HepG2 (cell line): ENCODE data around the gene OAS3. TPM values are rescaled to one million over a fixed set of nuclear protein-coding genes. Genes with fewer than 3 reads are reported as not detected.
"Not testable (repeated sequence)": the region's sequence is repeated elsewhere in the genome, so short reads cannot be mapped to it uniquely, and the experiment has no call there.

Source experiments
- ATAC-seq: fragments of 200-7000 bp; cut with Tn5 transposase; 3 replicates; pipeline ENCODE4 v1.9.1; 2020; ENCODE audit warnings: mild to moderate bottlenecking, moderate library complexity
- BruUV-seq: library from RNA; stranded (reverse); fragments of 400-500 nt; replicated peaks from 2 replicates; lab custom pipeline; 2021; lab: Mats Ljungman, UMichigan
- CTCF ChIA-PET: fragments of 300-600 bp; formaldehyde crosslinking; extraction: SDS; loops from one replicate; lab custom pipeline; 2021; ENCODE audit warnings: low total read pairs, inconsistent platforms, low intra/inter-chr PET ratio; lab: Yijun Ruan, JAX
- POLR2A ChIA-PET: fragments of 350-600 bp; sonication (Branson Sonifier 250); formaldehyde crosslinking; loops from one replicate; lab custom pipeline; 2020; ENCODE audit warnings: antibody characterized with exemption, inconsistent platforms; lab: Yijun Ruan, JAX
- DNase-seq: peaks from one replicate; pipeline ENCODE4 v3.0.0-alpha.2; 2015; ENCODE audit warnings: low spot score
- FAIRE-seq: peaks from 3 replicates; lab custom pipeline; 2011; peaks lifted over from hg19 to GRCh38; lab: Jason Lieb, UNC
- H2AFZ ChIP-seq: one replicate; pipeline ENCODE4 v1.6.1; 2011; ENCODE audit warnings: low read length, inconsistent platforms
- H3K27ac ChIP-seq: fragments of 300-600 bp; 3 replicates; pipeline ENCODE4 v1.8.0; 2011; ENCODE audit warnings: mixed run types, mild to moderate bottlenecking, mixed read lengths, low read length, inconsistent platforms; ENCODE audit not compliant: insufficient read depth; ENCODE audit errors: extremely low read length
- H3K27me3 ChIP-seq, 2 experiments: fragments of 200-600 bp in 1 of 2; 2 replicates in 1 of 2; 3 replicates in 1 of 2; pipeline versions ENCODE4 v1.6.0 to v1.8.0; 2011; ENCODE audit warnings: low read length in 2 of 2, mild to moderate bottlenecking in 2 of 2, moderate library complexity in 2 of 2, inconsistent platforms in 1 of 2; ENCODE audit not compliant: insufficient read depth in 2 of 2, control insufficient read depth in 1 of 2
- H3K36me3 ChIP-seq, 2 experiments: fragments of 200-600 bp in 1 of 2; replicated peaks in 1 of 2; 2 replicates in 1 of 2; 3 replicates in 1 of 2; pipeline versions ENCODE4 v1.5.1 to v1.8.0; 2011; ENCODE audit warnings: low read length in 2 of 2, inconsistent platforms in 1 of 2; ENCODE audit not compliant: insufficient read depth in 2 of 2, control insufficient read depth in 1 of 2
- H3K4me1 ChIP-seq: 2 replicates; pipeline ENCODE4 v1.5.1; 2012; ENCODE audit warnings: low read length, inconsistent platforms; ENCODE audit not compliant: insufficient read depth
- H3K4me2 ChIP-seq: 2 replicates; pipeline ENCODE4 v1.6.0; 2011; ENCODE audit warnings: low read depth, low read length, inconsistent platforms
- H3K4me3 ChIP-seq, 3 experiments: fragments of 200-600 bp in 1 of 3; sonication (generic), shearing (Covaris generic) in 1 of 3; replicated peaks in 1 of 3; 2 replicates each; pipeline ENCODE4 v1.5.1; 2011 to 2016; ENCODE audit warnings: low read length in 3 of 3, inconsistent platforms in 2 of 3, low read depth in 2 of 3, mild to moderate bottlenecking in 2 of 3, control low read depth in 1 of 3, mixed read lengths in 1 of 3; ENCODE audit not compliant: insufficient read depth in 1 of 3
- H3K79me2 ChIP-seq: one replicate; pipeline ENCODE4 v1.6.1; 2011; ENCODE audit warnings: low read length, inconsistent platforms; ENCODE audit not compliant: insufficient read depth
- H3K9ac ChIP-seq: 2 replicates; pipeline ENCODE4 v1.6.0; 2011; ENCODE audit warnings: mild to moderate bottlenecking, low read depth, low read length, inconsistent platforms; ENCODE audit not compliant: insufficient read depth
- H3K9me3 ChIP-seq: 2 replicates; pipeline ENCODE4 v1.5.1; 2012; ENCODE audit warnings: mild to moderate bottlenecking, low read length
- H4K20me1 ChIP-seq: 2 replicates; pipeline ENCODE4 v1.6.0; 2011; ENCODE audit warnings: inconsistent platforms, mild to moderate bottlenecking, low read length, moderate library complexity; ENCODE audit not compliant: insufficient read depth
- ARID5B ChIP-seq: IDR thresholded peaks from 2 replicates; pipeline ENCODE4 v1.4.0; 2020; ENCODE audit warnings: mild to moderate bottlenecking, missing genetic modification reagents
- BHLHE40 ChIP-seq: IDR thresholded peaks from 2 replicates; pipeline ENCODE4 v1.6.1; 2011; ENCODE audit warnings: low read length, improper control_type of control experiment
- CREM ChIP-seq, 2 experiments: sonication (generic) in 1 of 2; formaldehyde crosslinking in 1 of 2; IDR thresholded peaks; 2 replicates each; pipeline versions ENCODE4 v1.4.0 to v1.6.1; 2016 to 2020; ENCODE audit warnings: antibody characterized with exemption in 1 of 2, mild to moderate bottlenecking in 1 of 2, missing genetic modification reagents in 1 of 2
- FOXP4 ChIP-seq: sonication (generic); formaldehyde crosslinking; IDR thresholded peaks from 2 replicates; pipeline ENCODE4 v1.4.0; 2020; ENCODE audit warnings: missing genetic modification reagents
- HHEX ChIP-seq: IDR thresholded peaks from 2 replicates; pipeline ENCODE4 v1.6.1; 2016; ENCODE audit warnings: control low read depth
- NCOA2 ChIP-seq: sonication (generic); formaldehyde crosslinking; IDR thresholded peaks from 2 replicates; pipeline ENCODE4 v1.8.0; 2022; ENCODE audit warnings: inconsistent platforms
- NFIC ChIP-seq: IDR thresholded peaks from 2 replicates; pipeline ENCODE4 v1.6.1; 2012; ENCODE audit warnings: mild to moderate bottlenecking, low read length, inconsistent platforms
- SOX5 ChIP-seq: IDR thresholded peaks from 2 replicates; pipeline ENCODE4 v1.6.1; 2016; ENCODE audit warnings: borderline replicate concordance
- TBL1XR1 ChIP-seq: fragments of 150-350 bp; IDR thresholded peaks from 2 replicates; pipeline ENCODE4 v1.6.1; 2014; ENCODE audit warnings: borderline replicate concordance, low read length; ENCODE audit not compliant: partially characterized antibody
- TEAD3 ChIP-seq: optimal IDR thresholded peaks from 2 replicates; pipeline ENCODE3; 2016; ENCODE audit warnings: borderline replicate concordance
- THYN1 ChIP-seq: sonication (generic); formaldehyde crosslinking; IDR thresholded peaks from 2 replicates; pipeline ENCODE4 v1.8.1; 2023; ENCODE audit warnings: low read depth, mild to moderate bottlenecking, moderate library complexity, missing genetic modification reagents, borderline replicate concordance
- ZNF18 ChIP-seq: sonication (generic); formaldehyde crosslinking; IDR thresholded peaks from 2 replicates; pipeline ENCODE4 v1.8.0; 2022; ENCODE audit warnings: mild to moderate bottlenecking, missing genetic modification reagents; ENCODE audit not compliant: insufficient replicate concordance
- ZNF766 ChIP-seq: sonication (generic); formaldehyde crosslinking; IDR thresholded peaks from 2 replicates; pipeline ENCODE4 v1.5.0; 2020; ENCODE audit warnings: missing genetic modification reagents, borderline replicate concordance
- WGBS: methylation state at CpG from one replicate; pipeline ENCODE4 v1.1.6; 2017; ENCODE audit warnings: low lambda C conversion rate; 5-methylcytosine and 5-hydroxymethylcytosine counted together
- in situ Hi-C: cut with HindIII; loops from 2 replicates; pipeline ENCODE4 v1.10.0; 2017; ENCODE audit warnings: low pct_unique_long_range_greater_than_20kb; ENCODE audit not compliant: extremely low pct_ligation_motif_present
- intact Hi-C: fragments of 100-400 bp; cut with micrococcal nuclease; formaldehyde crosslinking; loops from one replicate; pipeline ENCODE4 v1.10.0; 2022; ENCODE audit not compliant: unreplicated experiment
- polyA plus RNA-seq, 8 experiments: library from polyadenylated mRNA; depleted of rRNA in 3 of 8; stranded (reverse) in 7 of 8; unstranded in 1 of 8; fragments of >200 nt; fragmentation: Illumina TruSeq in 4 of 8; extraction: Trizol in 4 of 8; gene quantifications; 2 replicates each; pipeline versions ENCODE4 v1.2.1 to v1.2.3, GENCODE V29; 2011 to 2016; ENCODE audit warnings: low read depth in 4 of 8, missing spikeins in 1 of 8, mixed read lengths in 1 of 8; ENCODE audit not compliant: insufficient read depth in 1 of 8
- total RNA-seq, 5 experiments: library from RNA; depleted of rRNA; stranded (reverse); fragments of >200 nt; fragmentation: Illumina TruSeq; extraction: Trizol; gene quantifications; 2 replicates each; pipeline ENCODE4 v1.2.3, GENCODE V29; 2016; ENCODE audit warnings: low read depth in 1 of 5

The OAS3 gene
- total and polyA plus RNA-seq, 2 of the 13 experiments (the other 11 are each of a cell fraction or from before 2014, with no cell fraction given): 4.8 to 10.5 TPM

GRCh38 chr12:112924986-112925385, 13.3 kb upstream of the OAS3 start (continued):
- TF ChIP-seq ZNF18 (CRISPR knock-in tag) (no peak), ZNF766 (0 out of 2 replicates have a peak, but pooled peaks have one; percentile 27), THYN1 (CRISPR knock-in tag) (no peak)
- TF ChIP-seq, all 625 proteins: peak for 67

GRCh38 chr12:112926416-112927033, 11.7 kb upstream of the OAS3 start:
- ATAC-seq; in situ Hi-C loops; intact Hi-C loops; TF ChIP-seq CREM (CRISPR knock-in tag; IDR thresholded peaks at IDR 0.05): not testable (repeated sequence)
- TF ChIP-seq TEAD3 (CRISPR knock-in tag) (peak; percentile 31), NCOA2 (CRISPR knock-in tag) (peak; percentile 39; the same call in 1 of the 2 replicates), TBL1XR1 (peak; percentile 70), ARID5B (CRISPR knock-in tag) (peak; percentile 43), SOX5 (CRISPR knock-in tag) (peak; percentile 26; the same call in 1 of the 2 replicates), BHLHE40 (peak; percentile 6; the same call in 1 of the 2 replicates), FOXP4 (CRISPR knock-in tag) (0 out of 2 replicates have a peak, but pooled peaks have one; percentile 25), HHEX (CRISPR knock-in tag) (0 out of 2 replicates have a peak, but pooled peaks have one; percentile 23), CREM (IDR thresholded peaks at IDR 0.05) (peak; percentile 48; the same call in 1 of the 2 replicates), NFIC (0 out of 2 replicates have a peak, but pooled peaks have one; percentile 23)

More at GRCh38 chr12:112926416-112927033, 11.7 kb upstream of the OAS3 start:
- H3K9me3 ChIP-seq, BruUV-seq, H4K20me1 ChIP-seq, H3K36me3 ChIP-seq, H3K27me3 ChIP-seq, H3K4me2 ChIP-seq, H3K79me2 ChIP-seq, CTCF ChIA-PET, H3K27ac ChIP-seq, H3K9ac ChIP-seq, H2AFZ ChIP-seq, H3K4me3 ChIP-seq: not testable (repeated sequence)
- peaks cover 38% of the 10 kb centered on the region for H3K4me1 ChIP-seq
- DNase-seq (peak; percentile 72), FAIRE-seq (peak; percentile 28)
- WGBS: 2% methylated on average over 7 of the region's 7 CpGs
- POLR2A ChIA-PET: interaction anchor here (2.4 to 3.9 kb wide), 2 partner anchors 11 to 19 kb away, joined by 19 to 34 read pairs; partner anchors contain the start of genes OAS1 and OAS3
